Loucy (cell line): ENCODE data around the gene DNA2.

Experiments
- H2AFZ ChIP-seq: fragments of 200-600 bp; sonication (generic); 2 replicates; pipeline ENCODE4 v1.6.0; 2016; ENCODE audit warnings: antibody characterized with exemption, mild to moderate bottlenecking, low read length, moderate library complexity
- H3F3A ChIP-seq: fragments of 200-600 bp; 2 replicates; pipeline ENCODE4 v1.6.0; 2016; ENCODE audit warnings: antibody characterized with exemption, low read depth, mild to moderate bottlenecking
- H3K27me3 ChIP-seq: fragments of 200-600 bp; sonication (generic); 2 replicates; pipeline ENCODE4 v1.6.1; 2014; ENCODE audit warnings: low read length, mild to moderate bottlenecking; ENCODE audit not compliant: insufficient read depth, poor library complexity, severe bottlenecking
- H3K36me3 ChIP-seq: fragments of 200-600 bp; sonication (generic); 2 replicates; pipeline ENCODE4 v1.6.1; 2016; ENCODE audit warnings: low read length; ENCODE audit not compliant: insufficient read depth
- H3K4me1 ChIP-seq: fragments of 200-600 bp; sonication (generic); 2 replicates; pipeline ENCODE4 v1.5.1; 2014; ENCODE audit warnings: low read length, mild to moderate bottlenecking; ENCODE audit not compliant: insufficient read depth, poor library complexity, severe bottlenecking
- H3K4me2 ChIP-seq: fragments of 200-600 bp; sonication (generic); 2 replicates; pipeline ENCODE4 v1.6.0; 2014; ENCODE audit warnings: antibody characterized with exemption, low read length, low read depth, mild to moderate bottlenecking; ENCODE audit not compliant: poor library complexity, severe bottlenecking
- H3K4me3 ChIP-seq: fragments of 200-600 bp; sonication (generic); 2 replicates; pipeline ENCODE4 v1.5.1; 2014; ENCODE audit warnings: low read length, mild to moderate bottlenecking, mixed read lengths; ENCODE audit not compliant: poor library complexity, severe bottlenecking
- H3K79me2 ChIP-seq: fragments of 200-600 bp; sonication (generic); 2 replicates; pipeline ENCODE4 v1.6.1; 2014; ENCODE audit warnings: low read length; ENCODE audit not compliant: insufficient read depth
- H3K9ac ChIP-seq: fragments of 200-600 bp; sonication (generic); 2 replicates; pipeline ENCODE4 v1.6.0; 2014; ENCODE audit warnings: mild to moderate bottlenecking, low read depth, low read length, moderate library complexity; ENCODE audit not compliant: poor library complexity, severe bottlenecking
- H3K9me2 ChIP-seq: fragments of 200-600 bp; sonication (generic); replicated peaks from 2 replicates; pipeline ENCODE4 v1.6.1; 2016; ENCODE audit warnings: low read depth, low read length, mixed read lengths
- H3K9me3 ChIP-seq: fragments of 200-600 bp; sonication (generic); 2 replicates; pipeline ENCODE4 v1.6.1; 2014; ENCODE audit warnings: mild to moderate bottlenecking, antibody characterized with exemption, low read length, low read depth; ENCODE audit not compliant: insufficient read depth
- H4K20me1 ChIP-seq: fragments of 200-600 bp; sonication (generic); 2 replicates; pipeline ENCODE4 v1.6.0; 2014; ENCODE audit warnings: antibody characterized with exemption, low read length, mild to moderate bottlenecking; ENCODE audit not compliant: insufficient read depth, poor library complexity, severe bottlenecking
- CTCF ChIP-seq: fragments of 200-600 bp; sonication (generic); conservative IDR thresholded peaks from 2 replicates; pipeline ENCODE4 v1.5.1; 2014; ENCODE audit warnings: mild to moderate bottlenecking, antibody characterized with exemption, low read length
- EZH2phosphoT487 ChIP-seq: fragments of 200-600 bp; IDR thresholded peaks from 2 replicates; pipeline ENCODE4 v1.6.1; 2018; ENCODE audit warnings: antibody characterized with exemption, mild to moderate bottlenecking, moderate library complexity, borderline replicate concordance

DNA2 gene

GRCh38 chr10:68423522-68423921 lies 48.3 kb downstream of the DNA2 start:
- no peak overlapping the region for H3K4me3 ChIP-seq
- peaks cover 38% of the 10 kb centered on the region for H3K36me3 ChIP-seq
- H3K9me2 ChIP-seq = no peaks in the 10 kb centered on the region
- H3K27me3 ChIP-seq = no peaks in the 10 kb centered on the region
- no peak for TF ChIP-seq CTCF
- TF ChIP-seq EZH2phosphoT487 = no peak
- H3K79me2 ChIP-seq = peaks cover 7% of the 10 kb centered on the region; the same call in 1 of the 2 replicates
- H3K9ac ChIP-seq = no peak overlapping the region
- no peak overlapping the region for H2AFZ ChIP-seq
- H3K9me3 ChIP-seq = no peaks in the 10 kb centered on the region
- H3F3A ChIP-seq = 0 out of 2 replicates have a peak, but pooled peaks cover 9% of the 10 kb centered on the region
- H3K4me1 ChIP-seq = peaks cover 18% of the 10 kb centered on the region
- H4K20me1 ChIP-seq = no peaks in the 10 kb centered on the region
- peak overlapping the region; percentile 42 for H3K4me2 ChIP-seq

- H3K4me1 ChIP-seq = peaks cover 18% of the 10 kb centered on the region
- no peak overlapping the region for H2AFZ ChIP-seq
- H3F3A ChIP-seq = peaks cover 13% of the 10 kb centered on the region; the same call in 1 of the 2 replicates
- H3K4me2 ChIP-seq = no peak overlapping the region
- no peaks in the 10 kb centered on the region for H3K9me2 ChIP-seq
- no peaks in the 10 kb centered on the region for H3K9me3 ChIP-seq
- H3K27me3 ChIP-seq = no peaks in the 10 kb centered on the region
- TF ChIP-seq CTCF = no peak
- no peak for TF ChIP-seq EZH2phosphoT487
- no peak overlapping the region for H3K9ac ChIP-seq
- H3K36me3 ChIP-seq = peaks cover 70% of the 10 kb centered on the region
- peaks cover 7% of the 10 kb centered on the region; the same call in 1 of the 2 replicates for H3K79me2 ChIP-seq
- no peaks in the 10 kb centered on the region for H4K20me1 ChIP-seq
- no peak overlapping the region for H3K4me3 ChIP-seq
These were observed 52.4 kb downstream of the DNA2 start for GRCh38 chr10:68419376-68419775.

GRCh38 chr10:68408898-68409518 lies 62.8 kb downstream of the DNA2 start:
- no peak overlapping the region for H3K4me2 ChIP-seq
- H3K9me2 ChIP-seq = no peaks in the 10 kb centered on the region
- no peaks in the 10 kb centered on the region for H3K9me3 ChIP-seq
- H3F3A ChIP-seq = no peaks in the 10 kb centered on the region
- no peak overlapping the region for H3K4me3 ChIP-seq
- H3K27me3 ChIP-seq = no peaks in the 10 kb centered on the region
- H3K9ac ChIP-seq = no peak overlapping the region
- H3K79me2 ChIP-seq = peaks cover 25% of the 10 kb centered on the region
- TF ChIP-seq CTCF (no peak), EZH2phosphoT487 (no peak)
- peaks cover 18% of the 10 kb centered on the region for H3K4me1 ChIP-seq
- H3K36me3 ChIP-seq = no peaks in the 10 kb centered on the region; the same call in 1 of the 2 replicates
- no peak overlapping the region for H2AFZ ChIP-seq
- peaks cover 11% of the 10 kb centered on the region for H4K20me1 ChIP-seq
